HG02885 (cell line): ENCODE results near the gene CCDC8.
"Not testable (repeated sequence)": the region's sequence is repeated elsewhere in the genome, so short reads cannot be mapped to it uniquely, and the experiment has no call there.

Source experiments
- ATAC-seq: cut with Tn5 transposase; IDR thresholded peaks from one replicate; pipeline ENCODE4 v1.9.1; 2021; ENCODE audit warnings: mild to moderate bottlenecking; ENCODE audit not compliant: unreplicated experiment, poor library complexity

Gene CCDC8

GRCh38 chr19:46428239-46429135 lies 15.1 kb upstream of the CCDC8 start, which contains the start of gene PNMA8C:
Gene PNMA8C, minus strand, starts transcription at chr19:46428936. Its CDS starts 577 bp downstream, at chr19:46428359.
- ATAC-seq: no peak

GRCh38 chr19:46427518-46428045 lies 14.2 kb upstream of the CCDC8 start:
- no peak for ATAC-seq

- ATAC-seq: no peak
These were observed 13.3 kb upstream of the CCDC8 start for GRCh38 chr19:46426506-46427162.

- no peak for ATAC-seq
These were observed 12.7 kb upstream of the CCDC8 start for GRCh38 chr19:46426035-46426505.

GRCh38 chr19:46423188-46423587 lies 9.8 kb upstream of the CCDC8 start:
- ATAC-seq: no peak

- ATAC-seq: no peak
These were observed 9.0 kb upstream of the CCDC8 start for GRCh38 chr19:46422344-46422743.

- no peak for ATAC-seq
These were observed 6.7 kb upstream of the CCDC8 start for GRCh38 chr19:46420056-46420455.

- ATAC-seq: not testable (repeated sequence)
These were observed 2.7 kb upstream of the CCDC8 start for GRCh38 chr19:46415804-46416709.

GRCh38 chr19:46414899-46415298 lies 1.5 kb upstream of the CCDC8 start:
- not testable (repeated sequence) for ATAC-seq

- no peak for ATAC-seq
These were observed 608 bp downstream of the CCDC8 start for GRCh38 chr19:46412650-46413261.

- no peak for ATAC-seq
These were observed 1.3 kb downstream of the CCDC8 start for GRCh38 chr19:46411925-46412649.

- no peak for ATAC-seq
These were observed 2.1 kb downstream of the CCDC8 start for GRCh38 chr19:46411088-46411924.

- ATAC-seq: no peak
These were observed 2.9 kb downstream of the CCDC8 start for GRCh38 chr19:46410205-46411087.

- no peak for ATAC-seq
These were observed 4.2 kb downstream of the CCDC8 start for GRCh38 chr19:46409191-46409590.

- ATAC-seq: no peak
These were observed 4.7 kb downstream of the CCDC8 start for GRCh38 chr19:46408664-46409039.

- ATAC-seq: no peak
These were observed 5.3 kb downstream of the CCDC8 start for GRCh38 chr19:46407856-46408663.
